ENCODE results near the gene STK32B.
"Not testable (repeated sequence)": the region's sequence is repeated elsewhere in the genome, so short reads cannot be mapped to it uniquely, and the experiment has no call there.

STK32B gene

GRCh38 chr4:5032813-5033212, 18.5 kb upstream of the STK32B start:
- no peak for DNase-seq

- DNase-seq, result peak; percentile 35
Observed at GRCh38 chr4:5033281-5033841, 17.9 kb upstream of the STK32B start.

- no peak for DNase-seq
Observed at GRCh38 chr4:5034206-5034605, 17.1 kb upstream of the STK32B start.

GRCh38 chr4:5036239-5036638, 15.0 kb upstream of the STK32B start:
- DNase-seq, result peak; percentile 34

- peak; percentile 99 for DNase-seq
Observed at GRCh38 chr4:5037553-5038551, 13.4 kb upstream of the STK32B start.

- DNase-seq, result no peak
Observed at GRCh38 chr4:5039800-5040199, 11.5 kb upstream of the STK32B start.

- DNase-seq, result no peak
Observed at GRCh38 chr4:5040856-5041620, 10.2 kb upstream of the STK32B start.

GRCh38 chr4:5041699-5042098, 9.6 kb upstream of the STK32B start:
- no peak for DNase-seq

- DNase-seq, result no peak
Observed at GRCh38 chr4:5043579-5043978, 7.7 kb upstream of the STK32B start.

GRCh38 chr4:5044341-5044740, 6.9 kb upstream of the STK32B start:
- no peak for DNase-seq

- DNase-seq, result peak; percentile 39
Observed at GRCh38 chr4:5045097-5045496, 6.2 kb upstream of the STK32B start.

GRCh38 chr4:5048721-5049120, 2.6 kb upstream of the STK32B start:
- DNase-seq, result no peak

GRCh38 chr4:5050520-5051277, 581 bp upstream of the STK32B start:
- peak; percentile 83 for DNase-seq

GRCh38 chr4:5052204-5052702, 973 bp downstream of the STK32B start:
- no peak for DNase-seq

GRCh38 chr4:5052726-5053425, 1.6 kb downstream of the STK32B start:
- DNase-seq, result no peak

- no peak for DNase-seq
Observed at GRCh38 chr4:5054532-5054931, 3.3 kb downstream of the STK32B start.

GRCh38 chr4:5055411-5055810, 4.1 kb downstream of the STK32B start:
- no peak for DNase-seq

GRCh38 chr4:5066101-5066500, 14.8 kb downstream of the STK32B start:
- DNase-seq, result no peak

- DNase-seq, result not testable (repeated sequence)
Observed at GRCh38 chr4:5066968-5067367, 15.7 kb downstream of the STK32B start.

- DNase-seq, result no peak
Observed at GRCh38 chr4:5067908-5068307, 16.6 kb downstream of the STK32B start.

GRCh38 chr4:5069901-5070300, 18.6 kb downstream of the STK32B start:
- DNase-seq, result no peak

GRCh38 chr4:5072948-5073347, 21.7 kb downstream of the STK32B start:
- DNase-seq, result no peak

All from EL (cell line).